Endothelial cell of umbilical vein (primary cell): ENCODE results near the gene RTCA. TPM values are rescaled to one million over a fixed set of nuclear protein-coding genes. Genes with fewer than 3 reads are reported as not detected.

Experiments
- BruUV-seq: library from RNA; stranded (reverse); fragments of 400-500 nt; replicated peaks from 2 replicates; lab custom pipeline; 2021; lab: Mats Ljungman, UMichigan
- CTCF ChIA-PET: fragments of 300-600, 350-600 bp; sonication (Branson Sonifier 250); formaldehyde crosslinking; loops from one replicate; lab custom pipeline; 2021; ENCODE audit warnings: antibody characterized with exemption, inconsistent platforms; lab: Charles Lee
- POLR2A ChIA-PET: fragments of 300-600, 350-600 bp; sonication (Branson Sonifier 250); formaldehyde crosslinking; loops from one replicate; lab custom pipeline; 2021; ENCODE audit warnings: antibody characterized with exemption, inconsistent platforms; lab: Charles Lee
- DNase-seq: peaks from one replicate; pipeline ENCODE4 v3.0.0-alpha.2; 2011; ENCODE audit warnings: low read depth, low spot score
- FAIRE-seq: peaks from 2 replicates; lab custom pipeline; 2011; peaks lifted over from hg19 to GRCh38; lab: Jason Lieb, UNC
- H2AFZ ChIP-seq: 2 replicates; pipeline ENCODE4 v1.6.0; 2012; ENCODE audit warnings: low read depth, low read length, control low read depth, inconsistent platforms
- H3K27ac ChIP-seq: 2 replicates; pipeline ENCODE4 v1.5.1; 2011; ENCODE audit warnings: low read depth, mild to moderate bottlenecking, control low read depth, low read length, moderate library complexity; ENCODE audit not compliant: insufficient read depth
- H3K27me3 ChIP-seq, 2 experiments: 2 replicates each; pipeline versions ENCODE4 v1.6.0 to v1.6.1; 2011; ENCODE audit warnings: low read length in 2 of 2, mixed read lengths in 1 of 2; ENCODE audit not compliant: control insufficient read depth in 2 of 2, insufficient read depth in 2 of 2
- H3K36me3 ChIP-seq, 2 experiments: 2 replicates in 1 of 2; 3 replicates in 1 of 2; pipeline ENCODE4 v1.5.1; 2011; ENCODE audit warnings: low read length in 2 of 2, mild to moderate bottlenecking in 1 of 2, moderate library complexity in 1 of 2; ENCODE audit not compliant: control insufficient read depth in 2 of 2, insufficient read depth in 2 of 2; ENCODE audit errors: extremely low read depth in 1 of 2
- H3K4me1 ChIP-seq: 3 replicates; pipeline ENCODE4 v1.5.1; 2011; ENCODE audit warnings: mild to moderate bottlenecking, low read length; ENCODE audit not compliant: control insufficient read depth, insufficient read depth; ENCODE audit errors: extremely low read depth
- H3K4me2 ChIP-seq: 2 replicates; pipeline ENCODE4 v1.6.1; 2011; ENCODE audit warnings: low read length, control low read depth, mixed read lengths; ENCODE audit not compliant: insufficient read depth
- H3K4me3 ChIP-seq, 3 experiments: fragments of 200-600 bp in 1 of 3; sonication (generic), shearing (Covaris generic) in 1 of 3; replicated peaks in 1 of 3; 2 replicates each; pipeline ENCODE4 v1.5.1; 2011 to 2016; ENCODE audit warnings: control low read depth in 3 of 3, low read length in 3 of 3, mild to moderate bottlenecking in 2 of 3, inconsistent platforms in 1 of 3, low read depth in 1 of 3, moderate library complexity in 1 of 3; ENCODE audit not compliant: insufficient read depth in 1 of 3
- H3K79me2 ChIP-seq: 2 replicates; pipeline ENCODE4 v1.6.0; 2012; ENCODE audit warnings: low read length, inconsistent platforms; ENCODE audit not compliant: control insufficient read depth, insufficient read depth
- H3K9ac ChIP-seq: replicated peaks from 2 replicates; pipeline ENCODE3; 2011; ENCODE audit warnings: low read length, control low read depth; ENCODE audit not compliant: insufficient read depth; ENCODE audit errors: extremely low read depth
- H3K9me1 ChIP-seq: replicated peaks from 3 replicates; pipeline ENCODE4 v1.6.0; 2011; ENCODE audit warnings: mild to moderate bottlenecking, low read length; ENCODE audit not compliant: control insufficient read depth, insufficient read depth; ENCODE audit errors: extremely low read depth
- H3K9me3 ChIP-seq: replicated peaks from 2 replicates; pipeline ENCODE4 v1.5.1; 2012; ENCODE audit warnings: low read length, inconsistent platforms; ENCODE audit not compliant: control insufficient read depth, insufficient read depth
- H4K20me1 ChIP-seq: replicated peaks from 2 replicates; pipeline ENCODE3; 2011; ENCODE audit warnings: mild to moderate bottlenecking, low read length; ENCODE audit not compliant: control insufficient read depth, insufficient read depth; ENCODE audit errors: extremely low read depth
- EZH2 ChIP-seq: IDR thresholded peaks from 2 replicates; pipeline ENCODE4 v1.6.1; 2012; ENCODE audit warnings: borderline replicate concordance, low read depth, mild to moderate bottlenecking, moderate library complexity, low read length, inconsistent platforms; ENCODE audit not compliant: severe bottlenecking
- FOS ChIP-seq: IDR thresholded peaks from 2 replicates; pipeline ENCODE4 v1.6.1; 2011; ENCODE audit warnings: mild to moderate bottlenecking, low read length, moderate library complexity, borderline replicate concordance; ENCODE audit not compliant: insufficient read depth
- GATA2 ChIP-seq: IDR thresholded peaks from 2 replicates; pipeline ENCODE4 v1.7.0; 2011; ENCODE audit warnings: low read depth, mild to moderate bottlenecking, moderate library complexity, mixed read lengths, low read length; ENCODE audit not compliant: insufficient read length, insufficient read depth
- JUN ChIP-seq: IDR thresholded peaks from 2 replicates; pipeline ENCODE4 v1.6.1; 2011; ENCODE audit warnings: borderline replicate concordance, low read depth; ENCODE audit not compliant: insufficient read length, insufficient read depth
- MYC ChIP-seq: IDR thresholded peaks from one replicate; pipeline ENCODE4 v1.6.1; 2011; ENCODE audit warnings: mild to moderate bottlenecking, low read depth, low read length
- POLR2A ChIP-seq: IDR thresholded peaks from 2 replicates; pipeline ENCODE4 v1.6.1; 2012; ENCODE audit warnings: low read depth, mild to moderate bottlenecking, control low read depth, low read length
- POLR2AphosphoS5 ChIP-seq: IDR thresholded peaks from 2 replicates; pipeline ENCODE4 v1.6.1; 2012; ENCODE audit warnings: low read depth, mild to moderate bottlenecking, control low read depth, low read length, moderate library complexity; ENCODE audit not compliant: insufficient read depth
- dilution Hi-C: fragments of 300-500 bp; cut with MboI; formaldehyde crosslinking; loops from one replicate; pipeline ENCODE4 v1.15.0; 2019; ENCODE audit warnings: low sequenced_read_pairs; ENCODE audit not compliant: extremely low pct_ligation_motif_present
- intact Hi-C: fragments of 100-400 bp; cut with micrococcal nuclease; formaldehyde crosslinking; loops from one replicate; pipeline ENCODE4 v1.10.0; 2022
- polyA plus RNA-seq, 4 experiments: library from polyadenylated mRNA; depleted of rRNA in 3 of 4; stranded (reverse) in 3 of 4; unstranded in 1 of 4; fragments of >200 nt; gene quantifications; 2 replicates each; pipeline versions ENCODE4 v1.2.1 to v1.2.3, GENCODE V29; 2011 to 2012; ENCODE audit warnings: missing spikeins in 1 of 4
- total RNA-seq: library from RNA; stranded (reverse); gene quantifications from 2 replicates; pipeline ENCODE4 v1.2.3, GENCODE V29; 2021
- TF ChIP-seq, protein P1 (sequence below), 2 donors: IDR thresholded peaks; 1 replicate in 1 of 2; 2 replicates in 1 of 2; pipeline ENCODE4 v1.5.1; 2011; ENCODE audit warnings: low read length in 2 of 2, mild to moderate bottlenecking in 2 of 2, moderate library complexity in 2 of 2, control low read depth in 1 of 2, inconsistent platforms in 1 of 2, low read depth in 1 of 2; ENCODE audit not compliant: insufficient read depth in 1 of 2; ENCODE audit errors: extremely low read depth in 1 of 2
- TF ChIP-seq, protein P2 (sequence below): IDR thresholded peaks from 2 replicates; pipeline ENCODE4 v1.6.1; 2011; ENCODE audit not compliant: insufficient read depth, insufficient read length

RTCA gene
- total and polyA plus RNA-seq, 2 donors (not counting 3 experiments of a cell fraction or from before 2014, with no cell fraction given): 20.3 to 46.6 TPM

DNA sequence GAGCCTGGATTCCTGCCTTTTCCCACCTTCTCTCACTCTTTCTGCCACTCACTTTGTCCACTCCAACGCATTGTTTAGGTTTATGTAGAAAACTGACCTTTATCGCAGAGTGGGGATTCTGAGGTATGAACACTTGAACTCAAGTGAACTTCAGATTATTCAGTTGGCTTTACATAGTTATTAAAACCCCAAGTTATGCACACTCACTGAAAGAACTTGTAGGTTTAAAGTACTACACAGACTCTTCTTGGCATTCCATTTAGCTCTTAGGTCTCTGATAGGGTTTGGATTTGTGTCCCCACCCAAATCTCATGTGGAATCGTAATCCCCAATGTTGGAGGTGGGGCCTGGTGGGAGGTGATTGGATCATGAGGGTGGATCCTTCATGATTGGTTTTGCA is 39.9 kb downstream of the RTCA start:
- Histone ChIP-seq H3K4me2 (no peak overlapping the region), H3K4me3 (no peak overlapping the region), H3K9me1 (no peaks in the 10 kb centered on the region), H3K27me3 (no peaks in the 10 kb centered on the region), H3K27ac (no peak overlapping the region), H3K36me3 (no peaks in the 10 kb centered on the region), H3K9me3 (no peaks in the 10 kb centered on the region), H3K9ac (no peak overlapping the region), H3K79me2 (no peaks in the 10 kb centered on the region), H4K20me1 (no peaks in the 10 kb centered on the region), H3K4me1 (peaks cover 9% of the 10 kb centered on the region), H2AFZ (no peak overlapping the region)
- no TSS peak for BruUV-seq
- FAIRE-seq (no peak), DNase-seq (no peak)
- ChIA-PET POLR2A (no interaction called here), CTCF (no interaction called here)
- intact Hi-C loops (loop anchor here (5.0 kb wide), 1 partner anchor 46 kb away; the partner anchor contains the start of gene CDC14A), dilution Hi-C loops (no loop called here)
- TF ChIP-seq, protein P1, sequence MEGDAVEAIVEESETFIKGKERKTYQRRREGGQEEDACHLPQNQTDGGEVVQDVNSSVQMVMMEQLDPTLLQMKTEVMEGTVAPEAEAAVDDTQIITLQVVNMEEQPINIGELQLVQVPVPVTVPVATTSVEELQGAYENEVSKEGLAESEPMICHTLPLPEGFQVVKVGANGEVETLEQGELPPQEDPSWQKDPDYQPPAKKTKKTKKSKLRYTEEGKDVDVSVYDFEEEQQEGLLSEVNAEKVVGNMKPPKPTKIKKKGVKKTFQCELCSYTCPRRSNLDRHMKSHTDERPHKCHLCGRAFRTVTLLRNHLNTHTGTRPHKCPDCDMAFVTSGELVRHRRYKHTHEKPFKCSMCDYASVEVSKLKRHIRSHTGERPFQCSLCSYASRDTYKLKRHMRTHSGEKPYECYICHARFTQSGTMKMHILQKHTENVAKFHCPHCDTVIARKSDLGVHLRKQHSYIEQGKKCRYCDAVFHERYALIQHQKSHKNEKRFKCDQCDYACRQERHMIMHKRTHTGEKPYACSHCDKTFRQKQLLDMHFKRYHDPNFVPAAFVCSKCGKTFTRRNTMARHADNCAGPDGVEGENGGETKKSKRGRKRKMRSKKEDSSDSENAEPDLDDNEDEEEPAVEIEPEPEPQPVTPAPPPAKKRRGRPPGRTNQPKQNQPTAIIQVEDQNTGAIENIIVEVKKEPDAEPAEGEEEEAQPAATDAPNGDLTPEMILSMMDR (IDR thresholded peaks at IDR 0.05; ENCODE audit: extremely low read depth in 1 of 2, insufficient read depth in 1 of 2, low read depth in 1 of 2, low read length in 2 of 2): no peak
- TF ChIP-seq POLR2AphosphoS5 (no peak), EZH2 (no peak), GATA2 (no peak), POLR2A (no peak), JUN (no peak), MYC (no peak), FOS (no peak)
- TF ChIP-seq, protein P2, sequence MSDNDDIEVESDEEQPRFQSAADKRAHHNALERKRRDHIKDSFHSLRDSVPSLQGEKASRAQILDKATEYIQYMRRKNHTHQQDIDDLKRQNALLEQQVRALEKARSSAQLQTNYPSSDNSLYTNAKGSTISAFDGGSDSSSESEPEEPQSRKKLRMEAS: no peak
